Anterior cingulate cortex (tissue), 58 donors: ENCODE data around the gene FAAP20.

Source experiments
- DNase-seq, 58 donors: peaks; one replicate each; lab custom pipeline; 2025; lab: John Stamatoyannopoulos, UW

The FAAP20 gene

GRCh38 chr1:2199042-2199810, 4.7 kb upstream of the FAAP20 start:
- peak in 53 of 58 donors; percentile 31 to 88 (median 68) for DNase-seq

DNA sequence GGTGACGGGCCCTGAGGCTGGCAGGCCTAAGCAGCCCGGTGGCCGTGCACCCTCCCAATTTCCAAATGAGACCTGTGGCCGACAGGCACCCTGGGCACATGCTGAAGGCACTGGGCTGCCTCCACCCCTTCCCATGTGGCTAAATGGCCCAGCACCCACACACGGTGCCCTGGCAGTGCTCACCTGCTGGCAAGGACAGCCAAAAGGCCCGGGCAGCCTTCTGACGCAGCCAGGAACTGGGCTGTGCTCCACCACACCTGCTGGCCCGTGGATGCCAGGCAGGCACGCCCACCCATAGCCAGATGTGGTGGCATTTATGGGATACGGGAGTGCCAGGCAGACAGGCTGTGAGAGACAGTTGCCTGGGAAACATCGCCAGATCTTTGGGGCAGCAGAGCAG, 4.0 kb upstream of the FAAP20 start:
- DNase-seq = no peak

- DNase-seq = no peak
These were observed 3.2 kb upstream of the FAAP20 start for GRCh38 chr1:2197707-2198165.

- no peak for DNase-seq
These were observed 2.5 kb upstream of the FAAP20 start for GRCh38 chr1:2196901-2197638.

DNA sequence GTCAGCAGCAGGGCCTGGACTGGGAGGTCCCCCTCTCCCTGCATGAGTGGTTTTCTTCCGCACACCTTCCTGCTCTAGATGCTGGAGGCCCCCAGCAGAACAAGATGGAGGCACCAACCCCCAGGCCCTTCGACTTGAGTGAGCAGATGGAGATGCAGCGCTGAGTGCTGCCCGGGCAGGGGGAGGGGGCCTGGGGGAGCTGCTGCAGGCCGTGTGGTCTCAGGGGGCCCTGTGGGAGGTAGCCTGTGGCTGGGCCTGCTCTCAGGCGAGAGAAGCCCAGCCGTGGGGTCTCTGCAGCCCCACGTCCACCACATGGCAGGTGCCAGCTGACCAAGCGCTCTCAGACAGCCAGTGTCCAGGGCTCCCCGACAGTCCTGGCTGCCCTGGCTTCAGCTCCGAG, 1.2 kb upstream of the FAAP20 start:
- no peak for DNase-seq

- peak in 55 of 58 donors; percentile 56 to 92 (median 82) for DNase-seq
These were observed 514 bp upstream of the FAAP20 start for GRCh38 chr1:2194898-2195673.

DNA sequence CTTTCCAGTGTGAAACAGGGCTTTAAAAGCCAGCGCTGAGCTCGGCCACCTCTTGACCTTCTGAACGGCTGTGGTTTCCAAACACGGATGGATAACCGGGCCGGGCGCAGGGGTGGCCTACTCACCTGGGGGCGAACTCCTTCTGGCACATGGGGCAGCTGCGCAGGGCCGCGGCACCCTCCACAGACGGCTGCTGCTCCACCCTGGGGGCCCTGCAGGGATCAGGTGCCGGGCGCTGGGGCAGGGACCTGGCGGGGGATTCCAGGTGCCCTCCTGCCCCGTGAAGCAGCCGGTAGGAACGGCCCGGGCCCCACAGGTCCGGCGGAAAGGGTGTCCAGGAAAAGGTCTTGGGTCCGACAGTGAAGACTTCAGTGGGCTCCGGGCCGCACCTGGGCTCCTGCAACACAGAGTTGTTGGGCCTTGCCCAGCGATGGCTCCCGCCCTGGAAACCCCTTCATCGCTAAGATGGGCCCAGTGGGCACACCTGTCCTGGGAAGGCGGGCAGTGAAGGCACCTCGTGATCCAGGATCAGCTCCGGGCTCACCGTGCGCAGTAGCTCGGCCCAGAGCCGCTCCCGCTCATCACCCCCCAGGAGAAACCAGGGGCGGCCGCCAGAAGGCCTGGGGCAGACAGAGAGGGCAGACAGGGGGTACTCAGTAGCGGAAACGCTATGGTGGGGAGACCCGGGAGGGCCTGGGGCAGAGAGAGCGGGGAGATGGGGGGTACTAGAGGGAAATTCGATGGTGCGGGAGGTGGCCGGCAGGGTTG, 874 bp downstream of the FAAP20 start:
- no peak for DNase-seq

DNA sequence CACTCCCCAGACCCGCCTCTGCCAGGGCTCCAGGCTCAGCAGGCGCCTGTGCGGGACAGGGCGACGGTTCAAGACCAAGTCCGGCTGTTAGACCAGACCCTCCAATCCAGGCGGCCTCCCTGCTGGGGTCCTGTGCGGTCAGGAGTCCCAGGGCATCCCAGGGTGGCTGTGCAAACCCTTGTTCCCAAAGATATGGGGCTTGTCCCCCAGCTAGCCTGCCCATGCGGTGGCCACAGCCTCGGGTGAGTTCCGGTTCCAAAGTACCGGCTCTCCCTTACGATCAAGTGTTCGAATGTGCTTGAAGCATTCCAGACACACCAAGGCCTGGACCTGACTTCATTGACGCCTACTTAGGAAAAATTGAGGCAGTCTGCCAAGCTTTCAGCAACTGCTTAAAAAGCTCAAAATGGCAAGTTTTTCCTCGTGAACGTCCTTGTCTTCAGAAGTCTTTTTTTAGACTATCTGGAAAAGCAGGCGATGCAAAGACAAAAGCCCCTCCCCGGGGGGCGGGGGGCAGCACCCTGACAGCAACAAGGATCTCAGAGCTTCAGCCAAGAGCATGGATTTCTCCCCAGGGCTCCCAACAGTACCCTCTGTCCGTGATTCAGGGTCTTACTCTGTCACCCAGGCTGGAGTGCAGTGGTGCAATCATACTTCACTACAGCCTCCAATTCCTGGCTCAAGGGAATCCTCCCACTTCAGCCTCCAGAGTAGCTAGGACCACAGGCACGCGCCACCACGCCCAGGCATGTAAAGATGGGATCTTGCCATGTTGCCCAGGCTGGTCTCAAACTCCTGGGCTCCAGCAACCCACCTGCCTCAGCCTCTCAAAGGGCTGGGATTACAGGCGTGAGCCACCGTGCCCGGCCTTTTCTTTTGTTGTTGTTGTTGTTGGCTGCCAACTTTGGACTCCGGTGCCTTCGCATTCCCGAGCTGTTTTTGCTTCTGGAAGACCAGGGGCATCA, 2.3 kb downstream of the FAAP20 start:
- DNase-seq = peak in 9 of 58 donors; percentile 23 to 63 (median 44)

DNA sequence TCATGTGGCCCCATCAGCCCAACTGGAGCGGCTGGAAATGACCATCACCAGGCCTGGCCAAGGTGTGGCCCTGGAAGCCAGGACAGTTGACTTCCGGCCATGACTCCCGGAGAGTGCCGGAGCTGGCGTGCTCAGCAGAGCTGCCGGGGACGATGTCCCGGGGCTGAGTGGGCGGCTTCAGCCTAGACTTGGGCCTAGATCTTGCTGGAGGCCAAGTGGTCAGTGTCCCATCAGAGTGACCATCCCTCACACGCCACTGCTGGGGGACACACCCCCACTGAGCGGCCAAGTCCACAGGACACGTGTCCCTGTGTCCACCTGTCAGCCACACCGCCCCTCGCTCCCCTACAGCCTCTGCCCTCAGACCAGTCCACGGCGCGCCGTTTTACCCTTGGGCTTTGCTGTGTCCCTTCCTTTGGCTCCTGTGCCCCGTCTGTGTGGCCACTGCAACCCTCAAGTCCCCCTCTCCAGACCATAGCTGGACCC, 4.0 kb downstream of the FAAP20 start:
- no peak for DNase-seq

DNA sequence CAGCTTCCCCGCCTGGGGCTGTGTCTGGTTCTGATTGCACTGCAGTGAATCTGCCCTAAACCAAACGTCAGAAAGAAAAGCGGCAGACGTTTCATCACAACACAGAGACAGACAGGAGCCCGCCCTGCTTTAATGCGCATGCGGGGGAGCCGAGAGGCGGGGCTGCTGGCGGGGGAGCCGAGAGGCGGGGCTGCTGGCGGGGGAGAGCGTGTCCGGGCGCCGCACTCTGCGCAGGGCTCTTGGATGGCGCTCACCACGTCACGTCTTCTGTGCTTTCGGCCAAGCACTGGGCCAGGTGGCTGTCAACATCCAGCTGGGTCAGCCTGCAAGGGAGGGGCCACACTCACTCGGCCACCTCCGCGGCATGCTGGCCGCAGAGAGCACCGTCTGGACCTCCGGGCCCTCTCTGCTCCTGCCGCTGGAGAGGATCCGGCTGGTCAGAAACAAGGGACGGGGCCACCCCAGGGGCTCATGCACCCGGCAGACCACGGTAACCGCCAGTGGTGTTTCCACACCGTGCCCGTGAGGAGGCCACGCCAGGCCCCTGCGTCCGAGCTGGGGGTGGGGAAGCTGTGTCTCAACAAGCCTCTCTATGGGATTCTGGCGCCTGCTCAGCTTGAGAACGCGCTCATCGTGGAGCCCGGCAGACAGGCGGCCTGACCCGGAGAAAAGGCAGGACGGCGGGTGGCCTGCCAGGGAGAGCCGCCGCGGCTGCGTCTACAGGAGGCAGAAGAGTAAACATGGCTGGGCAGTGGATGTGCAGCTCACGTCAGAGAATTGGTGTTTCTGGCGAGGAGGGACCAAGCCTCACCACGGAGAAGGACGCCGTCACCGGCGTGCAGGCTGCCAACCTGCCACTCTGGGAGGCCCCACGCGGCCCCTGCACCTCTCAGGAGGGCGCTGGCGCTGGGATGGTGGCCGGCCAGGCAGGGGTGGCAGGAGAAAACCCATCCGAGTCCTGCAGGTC, 4.8 kb downstream of the FAAP20 start:
- DNase-seq = peak in 57 of 58 donors; percentile 42 to 97 (median 92)

DNA sequence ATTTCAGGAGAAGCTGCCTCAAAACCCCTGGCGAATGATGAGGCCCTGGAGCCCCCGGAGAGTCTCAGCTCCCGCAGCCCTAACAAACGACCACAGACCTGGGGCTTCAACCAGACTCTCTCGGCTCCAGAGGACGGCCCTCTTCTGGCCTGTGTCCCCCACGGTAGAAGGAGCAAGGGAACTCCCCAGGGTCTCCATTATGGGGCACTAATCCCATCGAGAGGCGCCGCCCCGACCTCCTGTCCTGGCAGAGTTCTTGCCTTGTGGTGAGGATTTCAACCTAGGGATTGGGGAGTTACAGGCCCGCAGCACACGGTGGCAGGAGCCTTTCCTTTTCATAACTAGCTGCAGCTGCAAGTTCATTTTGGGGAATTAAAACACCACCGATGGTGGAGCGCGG, 6.2 kb downstream of the FAAP20 start:
- no peak for DNase-seq

DNA sequence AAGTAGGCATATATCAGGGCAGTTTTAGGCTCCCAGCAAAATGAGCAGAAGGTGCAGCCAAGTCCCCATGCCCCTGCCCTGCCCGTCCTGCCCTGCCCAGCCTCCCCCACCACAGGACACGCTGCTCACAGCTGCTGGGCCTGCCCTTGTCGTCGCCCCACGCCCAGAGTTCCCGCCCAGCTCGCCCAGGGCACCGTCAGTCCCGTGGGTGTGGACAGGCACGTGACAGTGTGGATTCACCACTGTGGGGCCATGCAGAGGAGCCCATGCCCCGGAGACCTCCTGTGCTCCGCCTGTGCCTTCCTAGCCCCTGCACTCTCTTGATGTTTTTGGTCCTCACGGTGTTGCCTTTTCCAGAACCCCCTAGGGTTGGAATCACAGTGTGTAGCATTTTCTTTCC, 7.0 kb downstream of the FAAP20 start:
- no peak for DNase-seq

- DNase-seq = no peak
These were observed 7.7 kb downstream of the FAAP20 start for GRCh38 chr1:2186901-2187300.

DNA sequence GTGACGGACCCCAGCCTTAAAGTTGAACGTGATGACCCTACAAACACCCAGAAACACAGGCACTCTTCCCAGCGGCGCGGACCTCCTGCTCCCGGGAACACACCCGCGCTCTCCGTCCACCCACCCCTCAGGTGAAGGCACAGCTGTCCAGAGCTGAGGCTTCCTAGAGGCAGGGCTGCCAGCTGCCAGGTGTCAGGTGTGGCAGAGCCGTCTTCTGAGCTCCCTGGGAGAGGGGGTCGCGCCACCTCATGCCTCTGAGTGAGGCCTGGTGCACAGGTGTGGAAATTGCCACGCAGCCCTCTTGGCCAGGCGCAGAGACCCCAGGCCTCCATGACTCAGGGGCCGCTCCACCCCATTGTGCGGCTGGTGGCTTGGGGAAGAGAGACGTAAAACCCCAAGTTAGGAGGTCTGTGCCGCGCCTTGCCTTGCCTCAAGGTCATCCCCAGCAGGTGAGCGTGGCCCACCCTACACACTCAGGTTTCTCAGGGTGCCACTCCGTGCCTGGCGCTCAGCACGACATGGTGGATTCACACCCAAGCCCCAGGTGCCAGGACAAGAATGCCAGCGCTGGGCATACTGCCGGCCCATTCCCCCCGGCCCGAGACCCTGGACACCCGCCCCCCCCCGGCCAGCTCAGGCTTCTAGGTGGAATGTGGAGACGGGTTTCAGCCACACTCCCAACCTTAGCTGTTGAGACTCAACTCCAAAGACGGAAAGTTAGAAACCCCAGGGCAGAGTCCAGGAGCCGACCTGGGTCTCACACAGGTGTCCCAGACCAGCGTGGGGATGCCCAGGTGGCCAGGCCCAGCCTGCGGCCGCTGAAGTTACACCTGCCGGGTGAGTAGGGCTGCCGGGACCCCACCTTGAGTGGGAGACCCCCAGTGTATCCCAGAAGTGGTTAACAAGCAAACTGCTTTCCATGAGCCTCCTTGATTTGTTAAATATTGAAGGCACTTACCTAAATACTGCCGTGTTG, 8.4 kb downstream of the FAAP20 start:
- no peak for DNase-seq

GRCh38 chr1:2184934-2185333, 9.6 kb downstream of the FAAP20 start:
- DNase-seq = no peak

DNA sequence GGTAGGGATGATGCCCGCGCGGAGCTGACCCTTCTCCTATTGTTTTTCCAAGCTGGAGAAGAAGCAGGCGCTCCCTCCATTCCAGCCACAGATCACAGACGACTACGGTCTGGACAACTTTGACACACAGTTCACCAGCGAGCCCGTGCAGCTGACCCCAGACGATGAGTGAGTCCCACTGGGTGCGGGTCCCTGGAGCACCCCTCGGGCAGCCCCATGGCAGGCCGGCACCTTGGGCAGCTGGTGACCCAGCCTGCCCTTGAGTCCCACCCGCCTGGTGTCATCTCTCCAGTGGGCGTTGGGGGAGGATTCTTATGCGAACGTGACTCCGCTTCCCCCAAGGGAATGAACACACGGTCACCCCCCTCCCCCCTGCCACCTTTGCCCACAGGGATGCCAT, 10.0 kb downstream of the FAAP20 start:
- no peak for DNase-seq

DNA sequence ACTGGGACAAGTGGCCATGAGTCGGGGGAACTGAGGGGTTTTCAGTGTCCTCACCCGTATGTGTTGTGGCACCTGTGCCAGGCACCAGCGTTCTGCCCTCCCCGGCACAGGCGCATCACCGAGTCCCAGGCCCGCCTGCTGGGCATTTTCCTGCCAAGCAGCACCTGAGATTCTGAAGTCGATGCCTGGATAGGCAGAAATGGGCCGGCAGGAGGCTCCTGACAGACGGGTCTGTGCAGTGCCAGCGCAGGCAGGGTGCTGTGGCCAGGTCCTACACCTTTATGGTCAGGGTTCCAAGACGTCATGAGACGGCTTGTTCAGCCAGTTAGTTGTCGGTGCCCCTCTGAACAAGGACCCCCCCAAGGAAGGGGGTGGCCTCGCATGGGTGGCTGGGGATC, 10.6 kb downstream of the FAAP20 start:
- DNase-seq = no peak
